K562 (cell line): ENCODE data around the gene ADCYAP1R1. TPM values are rescaled to one million over a fixed set of nuclear protein-coding genes. Genes with fewer than 3 reads are reported as not detected.

Source experiments
- BRD9 ChIP-seq: fragments of 450-650 bp; IDR thresholded peaks from 2 replicates; pipeline ENCODE4 v1.6.1; 2018; ENCODE audit warnings: low read depth; ENCODE audit not compliant: partially characterized antibody
- KDM5B ChIP-seq: fragments of 200-600 bp; sonication (generic); IDR thresholded peaks from 2 replicates; pipeline ENCODE4 v1.6.1; 2012; ENCODE audit warnings: low read depth, mild to moderate bottlenecking, moderate library complexity, low read length, control low read depth, inconsistent platforms; ENCODE audit not compliant: insufficient replicate concordance
- MXI1 ChIP-seq: IDR thresholded peaks from 2 replicates; pipeline ENCODE4 v1.6.1; 2011; ENCODE audit warnings: low read depth, mild to moderate bottlenecking, improper control_type of control experiment, low read length
- NFE2 ChIP-seq: IDR thresholded peaks from 2 replicates; pipeline ENCODE4 v1.6.1; 2014; ENCODE audit warnings: antibody characterized with exemption, low read depth
- RFX1 ChIP-seq: fragments of 450-650 bp; IDR thresholded peaks from 2 replicates; pipeline ENCODE4 v1.6.1; 2016; ENCODE audit warnings: mild to moderate bottlenecking, moderate library complexity
- SNRNP70 ChIP-seq: fragments of 200-400 bp; formaldehyde crosslinking; optimal IDR thresholded peaks from 2 replicates; pipeline ENCODE3; 2017; ENCODE audit warnings: low read depth, low read length
- TFAM ChIP-seq: fragments of 250-450 bp; sonication (Bioruptor Pico); conservative IDR thresholded peaks from 2 replicates; pipeline ENCODE4 v1.5.0; 2021; ENCODE audit warnings: mild to moderate bottlenecking, moderate library complexity
- polyA plus RNA-seq, 8 experiments: library from polyadenylated mRNA; depleted of rRNA in 4 of 8; stranded (reverse) in 5 of 8; unstranded in 3 of 8; fragments of >200 nt; fragmentation: Nextera tagmentation in 2 of 8; fragmentation: Illumina TruSeq in 1 of 8; extraction: Ambion mirVana in 2 of 8; extraction: Trizol in 1 of 8; gene quantifications; 2 replicates each; pipeline versions ENCODE4 v1.2.1 to v1.2.3, GENCODE V29; 2011 to 2014; ENCODE audit warnings: inconsistent platforms in 1 of 8, missing spikeins in 1 of 8
- total RNA-seq, 7 experiments: library from RNA; depleted of rRNA in 6 of 7; stranded (reverse); fragments of >200 nt in 6 of 7; fragmentation: Illumina TruSeq in 2 of 7; extraction: Trizol in 2 of 7; gene quantifications; 2 replicates each; pipeline versions ENCODE4 v1.2.1 to v1.2.3, GENCODE V29; 2011 to 2021; ENCODE audit warnings: low replicate concordance in 1 of 7
- TF ChIP-seq, protein P1 (sequence below), 2 experiments: fragments of 450-650 bp in 1 of 2; sonication (generic) in 1 of 2; formaldehyde crosslinking in 1 of 2; IDR thresholded peaks; 2 replicates each; pipeline versions ENCODE4 v1.7.1 to v1.9.0; 2016 to 2022; ENCODE audit warnings: inconsistent platforms in 1 of 2, mild to moderate bottlenecking in 1 of 2, missing genetic modification reagents in 1 of 2
- TF ChIP-seq, protein P2 (sequence below): sonication (generic); formaldehyde crosslinking; IDR thresholded peaks from 2 replicates; pipeline ENCODE4 v1.8.0; 2022; ENCODE audit warnings: missing genetic modification reagents, mild to moderate bottlenecking, moderate library complexity, borderline replicate concordance
- TF ChIP-seq, protein P3 (sequence below): fragments of 250-450 bp; sonication (Bioruptor Pico); IDR thresholded peaks from 2 replicates; pipeline ENCODE4 v1.4.0; 2020

ADCYAP1R1 gene
- total and polyA plus RNA-seq, 9 of the 15 experiments (the other 6 are each of a cell fraction or from before 2014, with no cell fraction given) = 0.03 to 0.07 TPM; not detected in 7

DNA sequence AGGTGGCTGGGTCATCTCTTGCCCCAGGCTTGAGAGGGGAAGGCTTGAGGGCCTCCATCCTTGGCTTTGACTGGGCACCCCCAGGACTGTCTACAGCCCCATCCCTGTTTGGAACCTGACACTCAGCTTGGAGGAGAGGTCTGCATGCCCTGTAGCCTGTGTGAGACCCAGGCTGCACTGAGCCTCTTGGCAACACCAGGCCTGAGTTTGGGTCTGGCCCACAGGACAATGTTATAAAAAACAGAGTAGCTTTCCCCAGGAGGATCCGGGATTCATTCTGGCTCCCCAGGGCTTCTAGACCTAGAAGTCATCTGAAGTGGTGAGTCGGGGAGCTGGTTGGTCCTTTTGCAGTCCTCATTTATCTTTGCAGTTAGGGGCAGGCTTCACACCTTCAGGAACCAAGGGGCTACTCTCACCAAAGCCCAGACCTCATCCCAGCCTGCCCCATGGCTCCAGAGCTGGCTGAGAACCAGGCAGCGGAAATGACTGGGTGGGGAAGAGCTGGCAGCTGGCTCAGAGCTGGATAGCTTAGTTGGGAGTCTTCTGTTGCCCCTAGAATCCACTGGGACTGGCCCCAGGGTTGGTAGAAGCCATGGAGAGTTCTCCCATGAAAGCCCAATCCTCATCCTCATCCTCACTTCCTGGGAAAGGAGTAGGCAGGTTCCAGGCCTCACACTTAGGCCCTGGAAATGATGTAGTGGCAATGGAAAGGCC lies 68.8 kb downstream of the ADCYAP1R1 start (continued):
- TF ChIP-seq, protein P1, sequence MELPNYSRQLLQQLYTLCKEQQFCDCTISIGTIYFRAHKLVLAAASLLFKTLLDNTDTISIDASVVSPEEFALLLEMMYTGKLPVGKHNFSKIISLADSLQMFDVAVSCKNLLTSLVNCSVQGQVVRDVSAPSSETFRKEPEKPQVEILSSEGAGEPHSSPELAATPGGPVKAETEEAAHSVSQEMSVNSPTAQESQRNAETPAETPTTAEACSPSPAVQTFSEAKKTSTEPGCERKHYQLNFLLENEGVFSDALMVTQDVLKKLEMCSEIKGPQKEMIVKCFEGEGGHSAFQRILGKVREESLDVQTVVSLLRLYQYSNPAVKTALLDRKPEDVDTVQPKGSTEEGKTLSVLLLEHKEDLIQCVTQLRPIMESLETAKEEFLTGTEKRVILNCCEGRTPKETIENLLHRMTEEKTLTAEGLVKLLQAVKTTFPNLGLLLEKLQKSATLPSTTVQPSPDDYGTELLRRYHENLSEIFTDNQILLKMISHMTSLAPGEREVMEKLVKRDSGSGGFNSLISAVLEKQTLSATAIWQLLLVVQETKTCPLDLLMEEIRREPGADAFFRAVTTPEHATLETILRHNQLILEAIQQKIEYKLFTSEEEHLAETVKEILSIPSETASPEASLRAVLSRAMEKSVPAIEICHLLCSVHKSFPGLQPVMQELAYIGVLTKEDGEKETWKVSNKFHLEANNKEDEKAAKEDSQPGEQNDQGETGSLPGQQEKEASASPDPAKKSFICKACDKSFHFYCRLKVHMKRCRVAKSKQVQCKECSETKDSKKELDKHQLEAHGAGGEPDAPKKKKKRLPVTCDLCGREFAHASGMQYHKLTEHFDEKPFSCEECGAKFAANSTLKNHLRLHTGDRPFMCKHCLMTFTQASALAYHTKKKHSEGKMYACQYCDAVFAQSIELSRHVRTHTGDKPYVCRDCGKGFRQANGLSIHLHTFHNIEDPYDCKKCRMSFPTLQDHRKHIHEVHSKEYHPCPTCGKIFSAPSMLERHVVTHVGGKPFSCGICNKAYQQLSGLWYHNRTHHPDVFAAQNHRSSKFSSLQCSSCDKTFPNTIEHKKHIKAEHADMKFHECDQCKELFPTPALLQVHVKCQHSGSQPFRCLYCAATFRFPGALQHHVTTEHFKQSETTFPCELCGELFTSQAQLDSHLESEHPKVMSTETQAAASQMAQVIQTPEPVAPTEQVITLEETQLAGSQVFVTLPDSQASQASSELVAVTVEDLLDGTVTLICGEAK (IDR thresholded peaks at IDR 0.05) = no peak
- TF ChIP-seq, protein P1 (CRISPR knock-in tag; IDR thresholded peaks at IDR 0.05) = no peak
- TF ChIP-seq TFAM (no peak), MXI1 (no peak), SNRNP70 (no peak), RFX1 (no peak), NFE2 (no peak), KDM5B (no peak), BRD9 (no peak)
- TF ChIP-seq, protein P2, sequence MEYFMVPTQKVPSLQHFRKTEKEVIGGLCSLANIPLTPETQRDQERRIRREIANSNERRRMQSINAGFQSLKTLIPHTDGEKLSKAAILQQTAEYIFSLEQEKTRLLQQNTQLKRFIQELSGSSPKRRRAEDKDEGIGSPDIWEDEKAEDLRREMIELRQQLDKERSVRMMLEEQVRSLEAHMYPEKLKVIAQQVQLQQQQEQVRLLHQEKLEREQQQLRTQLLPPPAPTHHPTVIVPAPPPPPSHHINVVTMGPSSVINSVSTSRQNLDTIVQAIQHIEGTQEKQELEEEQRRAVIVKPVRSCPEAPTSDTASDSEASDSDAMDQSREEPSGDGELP (CRISPR knock-in tag) = no peak
- TF ChIP-seq, protein P3, sequence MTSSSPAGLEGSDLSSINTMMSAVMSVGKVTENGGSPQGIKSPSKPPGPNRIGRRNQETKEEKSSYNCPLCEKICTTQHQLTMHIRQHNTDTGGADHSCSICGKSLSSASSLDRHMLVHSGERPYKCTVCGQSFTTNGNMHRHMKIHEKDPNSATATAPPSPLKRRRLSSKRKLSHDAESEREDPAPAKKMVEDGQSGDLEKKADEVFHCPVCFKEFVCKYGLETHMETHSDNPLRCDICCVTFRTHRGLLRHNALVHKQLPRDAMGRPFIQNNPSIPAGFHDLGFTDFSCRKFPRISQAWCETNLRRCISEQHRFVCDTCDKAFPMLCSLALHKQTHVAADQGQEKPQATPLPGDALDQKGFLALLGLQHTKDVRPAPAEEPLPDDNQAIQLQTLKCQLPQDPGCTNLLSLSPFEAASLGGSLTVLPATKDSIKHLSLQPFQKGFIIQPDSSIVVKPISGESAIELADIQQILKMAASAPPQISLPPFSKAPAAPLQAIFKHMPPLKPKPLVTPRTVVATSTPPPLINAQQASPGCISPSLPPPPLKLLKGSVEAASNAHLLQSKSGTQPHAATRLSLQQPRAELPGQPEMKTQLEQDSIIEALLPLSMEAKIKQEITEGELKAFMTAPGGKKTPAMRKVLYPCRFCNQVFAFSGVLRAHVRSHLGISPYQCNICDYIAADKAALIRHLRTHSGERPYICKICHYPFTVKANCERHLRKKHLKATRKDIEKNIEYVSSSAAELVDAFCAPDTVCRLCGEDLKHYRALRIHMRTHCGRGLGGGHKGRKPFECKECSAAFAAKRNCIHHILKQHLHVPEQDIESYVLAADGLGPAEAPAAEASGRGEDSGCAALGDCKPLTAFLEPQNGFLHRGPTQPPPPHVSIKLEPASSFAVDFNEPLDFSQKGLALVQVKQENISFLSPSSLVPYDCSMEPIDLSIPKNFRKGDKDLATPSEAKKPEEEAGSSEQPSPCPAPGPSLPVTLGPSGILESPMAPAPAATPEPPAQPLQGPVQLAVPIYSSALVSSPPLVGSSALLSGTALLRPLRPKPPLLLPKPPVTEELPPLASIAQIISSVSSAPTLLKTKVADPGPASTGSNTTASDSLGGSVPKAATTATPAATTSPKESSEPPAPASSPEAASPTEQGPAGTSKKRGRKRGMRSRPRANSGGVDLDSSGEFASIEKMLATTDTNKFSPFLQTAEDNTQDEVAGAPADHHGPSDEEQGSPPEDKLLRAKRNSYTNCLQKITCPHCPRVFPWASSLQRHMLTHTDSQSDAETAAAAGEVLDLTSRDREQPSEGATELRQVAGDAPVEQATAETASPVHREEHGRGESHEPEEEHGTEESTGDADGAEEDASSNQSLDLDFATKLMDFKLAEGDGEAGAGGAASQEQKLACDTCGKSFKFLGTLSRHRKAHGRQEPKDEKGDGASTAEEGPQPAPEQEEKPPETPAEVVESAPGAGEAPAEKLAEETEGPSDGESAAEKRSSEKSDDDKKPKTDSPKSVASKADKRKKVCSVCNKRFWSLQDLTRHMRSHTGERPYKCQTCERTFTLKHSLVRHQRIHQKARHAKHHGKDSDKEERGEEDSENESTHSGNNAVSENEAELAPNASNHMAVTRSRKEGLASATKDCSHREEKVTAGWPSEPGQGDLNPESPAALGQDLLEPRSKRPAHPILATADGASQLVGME (CRISPR knock-in tag) = no peak
- TF ChIP-seq, all 486 proteins: peak for 0
